Measurements from ENCODE around the gene ZHX3.
"Not testable (repeated sequence)": the region's sequence is repeated elsewhere in the genome, so short reads cannot be mapped to it uniquely, and the experiment has no call there.

The ZHX3 gene

GRCh38 chr20:41334036-41334435 is 16.5 kb upstream of the ZHX3 start:
- DNase-seq (ENCODE audit: low spot score): no peak

DNA sequence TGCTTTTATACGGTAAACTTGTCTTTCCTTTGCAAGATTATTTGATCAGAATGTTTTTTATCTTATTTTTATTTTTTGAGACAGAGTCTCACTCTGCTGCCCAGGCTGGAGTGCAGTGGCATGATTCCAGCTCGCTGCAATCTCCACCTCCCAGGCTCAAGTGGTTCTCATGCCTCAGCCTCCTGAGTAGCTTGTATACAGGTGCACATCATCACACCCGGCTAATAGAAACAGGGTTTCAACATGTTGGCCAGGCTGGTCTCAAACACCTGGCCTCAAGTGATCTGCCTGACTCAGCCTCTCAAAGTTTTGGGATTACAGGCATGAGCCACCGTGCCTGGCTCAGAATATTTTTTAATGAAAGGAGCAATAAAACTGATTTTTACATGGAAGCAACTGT is 14.2 kb upstream of the ZHX3 start:
- DNase-seq (ENCODE audit: low spot score): no peak

GRCh38 chr20:41330941-41331340 is 13.4 kb upstream of the ZHX3 start:
- DNase-seq (ENCODE audit: low spot score): no peak

- no peak for DNase-seq (ENCODE audit: low spot score)
Measured at GRCh38 chr20:41330343-41330720, 12.8 kb upstream of the ZHX3 start.

DNA sequence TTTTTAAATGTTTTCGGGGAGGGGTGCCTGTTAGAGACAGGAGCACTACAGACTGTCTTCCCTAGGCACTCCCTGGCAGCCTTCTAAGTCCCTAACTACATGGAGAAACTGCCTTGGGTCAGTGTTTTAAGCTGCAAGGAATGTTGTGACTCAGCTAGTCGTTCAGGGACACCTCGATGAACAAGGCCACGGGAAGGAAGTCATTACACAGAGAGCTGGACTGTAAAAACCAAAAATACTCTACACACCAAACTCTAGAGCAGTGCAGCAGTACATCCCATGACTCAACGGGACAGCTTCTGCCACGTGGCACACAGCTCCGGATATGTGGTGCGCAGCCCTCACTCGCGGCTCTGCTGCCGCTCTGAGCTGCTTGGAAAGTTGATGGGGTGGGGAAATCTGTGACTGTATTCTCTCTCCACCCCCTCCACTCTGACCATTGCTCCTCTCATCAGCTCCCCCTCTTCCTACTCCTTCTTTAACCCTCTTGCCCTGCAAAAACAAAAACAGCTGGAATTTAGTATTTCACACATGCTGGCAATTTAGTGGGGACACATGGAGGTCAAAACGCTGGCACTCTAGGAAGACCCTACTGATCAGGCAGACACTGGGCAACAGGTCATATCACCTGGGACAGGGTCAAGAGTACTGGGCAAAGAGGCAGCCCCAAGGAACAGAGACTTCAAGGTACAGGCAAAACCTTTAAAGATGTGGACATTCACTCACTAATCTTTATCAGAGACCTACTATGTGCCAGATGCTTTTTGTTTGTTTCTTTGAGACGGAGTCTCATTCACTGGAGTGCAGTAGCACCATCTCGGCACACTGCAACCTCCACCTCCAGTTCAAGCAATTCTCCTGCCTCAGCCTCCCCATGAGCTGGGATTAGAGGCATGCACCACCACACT is 12.2 kb upstream of the ZHX3 start:
- peak; percentile 90 for DNase-seq (ENCODE audit: low spot score)

- no peak for DNase-seq (ENCODE audit: low spot score)
Measured at GRCh38 chr20:41327178-41327577, 9.6 kb upstream of the ZHX3 start.

- no peak for DNase-seq (ENCODE audit: low spot score)
Measured at GRCh38 chr20:41320976-41321375, 3.4 kb upstream of the ZHX3 start.

DNA sequence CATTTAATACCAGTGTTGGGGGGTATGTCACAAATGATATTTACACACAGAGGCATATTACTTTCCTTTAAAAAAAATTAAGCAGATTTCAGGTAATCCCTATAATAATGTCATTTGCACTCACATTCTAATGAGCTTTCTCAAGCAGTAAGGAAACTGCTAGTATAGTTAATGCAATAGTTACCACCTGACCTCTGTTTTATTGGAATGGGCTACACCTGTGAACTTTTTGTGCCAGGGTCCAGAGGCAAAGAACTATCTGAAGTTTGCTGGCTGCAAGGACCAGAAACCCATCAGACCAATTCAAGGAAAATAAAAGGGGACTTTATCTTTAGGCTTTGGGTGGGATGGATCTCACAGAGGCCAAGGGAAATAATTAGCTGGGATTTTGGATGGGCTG is 2.9 kb upstream of the ZHX3 start:
- no peak for DNase-seq (ENCODE audit: low spot score)

- DNase-seq (ENCODE audit: low spot score): no peak
Measured at GRCh38 chr20:41318271-41318649, 729 bp upstream of the ZHX3 start.

- DNase-seq (ENCODE audit: low spot score): peak; percentile 86
Measured at GRCh38 chr20:41316602-41317545, 657 bp downstream of the ZHX3 start.

- no peak for DNase-seq (ENCODE audit: low spot score)
Measured at GRCh38 chr20:41316051-41316450, 1.5 kb downstream of the ZHX3 start.

- DNase-seq (ENCODE audit: low spot score): no peak
Measured at GRCh38 chr20:41314386-41314785, 3.1 kb downstream of the ZHX3 start.

DNA sequence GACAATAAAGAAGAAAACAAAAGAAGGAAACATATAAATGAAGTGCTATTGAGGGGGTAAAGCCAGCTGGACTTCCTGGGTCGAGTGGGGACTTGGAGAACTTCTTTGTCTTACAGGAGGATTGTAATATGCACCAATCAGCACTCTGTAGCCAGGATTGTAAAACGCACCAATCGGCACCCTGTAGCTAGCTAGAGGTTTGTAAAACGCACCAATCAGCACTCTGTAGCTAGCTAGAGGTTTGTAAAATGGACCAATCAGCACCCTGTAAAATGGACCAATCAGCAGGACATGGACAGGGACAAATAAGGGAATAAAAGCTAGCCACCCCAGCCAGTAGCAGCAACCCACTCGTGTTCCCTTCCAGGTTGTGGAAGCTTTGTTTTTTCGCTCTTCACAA is 5.5 kb downstream of the ZHX3 start:
- not testable (repeated sequence) for DNase-seq (ENCODE audit: low spot score)

DNA sequence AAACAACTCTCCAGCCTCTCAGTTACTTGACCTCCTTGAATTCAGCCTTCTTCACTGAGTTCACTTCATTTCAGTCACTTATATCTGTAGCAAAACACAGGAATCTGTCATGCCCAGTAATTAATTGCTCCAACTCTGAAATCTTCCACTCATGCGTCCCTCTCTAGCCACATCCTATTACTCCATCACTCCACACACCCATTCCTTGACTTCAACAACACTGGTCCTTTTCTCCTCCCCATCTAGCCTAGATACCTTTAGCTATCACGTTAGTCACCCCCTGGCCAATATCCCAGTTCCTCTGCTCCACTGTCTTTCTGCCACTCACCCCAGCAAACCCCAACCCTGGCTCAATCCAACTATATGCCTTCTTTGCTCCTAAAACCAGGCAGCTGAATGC is 7.7 kb downstream of the ZHX3 start:
- peak; percentile 46 for DNase-seq (ENCODE audit: low spot score)

GRCh38 chr20:41308726-41309413 is 8.7 kb downstream of the ZHX3 start:
- DNase-seq (ENCODE audit: low spot score): no peak

DNA sequence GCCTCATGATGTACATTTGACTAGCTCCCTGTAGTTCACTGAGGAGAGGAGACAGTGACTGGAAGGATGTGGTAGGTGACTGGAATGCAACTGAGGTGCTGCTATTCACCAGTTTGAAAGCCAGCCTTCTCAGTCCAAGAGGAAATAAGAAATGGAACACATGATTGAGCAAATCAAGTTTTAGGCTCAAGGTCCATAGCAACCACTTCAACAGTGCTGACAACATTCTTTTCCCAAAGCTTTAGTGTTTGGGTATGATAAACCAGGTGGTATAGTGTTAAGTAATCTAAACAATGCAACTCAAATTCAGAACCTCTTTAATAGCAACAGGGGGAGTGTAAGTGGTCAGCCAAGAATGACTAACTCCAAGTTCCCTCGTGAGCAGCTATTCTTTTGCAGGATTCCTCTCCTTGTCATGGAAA is 9.2 kb downstream of the ZHX3 start:
- DNase-seq (ENCODE audit: low spot score): peak; percentile 65

DNA sequence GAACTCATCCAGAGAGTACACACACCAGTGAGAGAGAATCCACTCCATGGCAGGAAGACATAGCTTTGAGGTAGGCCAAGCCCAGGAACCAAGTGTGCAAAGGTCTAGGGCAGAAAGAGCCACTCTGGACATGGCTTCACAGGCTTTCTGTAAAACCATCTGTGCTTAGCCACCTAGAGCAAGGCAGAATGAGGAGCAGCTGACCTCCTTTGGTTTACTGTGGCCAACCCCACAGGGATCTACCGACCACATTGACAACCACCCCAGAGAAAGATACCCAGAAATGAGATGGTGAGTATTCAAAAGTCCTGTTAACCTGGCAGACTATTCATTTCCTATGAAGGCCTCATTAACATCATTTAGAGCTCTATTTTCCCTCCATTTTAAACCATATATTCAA is 10.5 kb downstream of the ZHX3 start:
- DNase-seq (ENCODE audit: low spot score): no peak

GRCh38 chr20:41306061-41306727 is 11.3 kb downstream of the ZHX3 start:
- DNase-seq (ENCODE audit: low spot score): no peak

- DNase-seq (ENCODE audit: low spot score): no peak
Measured at GRCh38 chr20:41304424-41305079, 13.0 kb downstream of the ZHX3 start.

- DNase-seq (ENCODE audit: low spot score): no peak
Measured at GRCh38 chr20:41304002-41304401, 13.5 kb downstream of the ZHX3 start.

DNA sequence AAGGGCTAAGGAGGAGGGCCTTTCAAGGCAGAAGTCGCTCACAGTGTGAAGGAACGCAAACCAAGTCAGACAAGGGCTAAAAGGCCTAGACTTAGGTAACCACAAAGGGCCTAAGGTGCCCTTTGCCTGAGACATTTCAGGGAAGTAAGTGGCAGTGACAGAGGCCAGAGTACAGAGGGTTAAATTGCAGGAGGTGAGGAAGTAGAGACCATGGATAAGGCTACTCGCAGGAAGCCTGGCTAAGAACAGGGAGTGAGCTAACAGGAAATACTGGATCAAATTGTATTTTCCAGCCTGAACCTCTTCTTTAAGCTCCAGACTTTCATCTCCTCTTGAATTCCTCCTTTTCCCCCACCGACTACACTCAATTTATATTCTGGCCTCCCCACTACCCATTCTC is 16.6 kb downstream of the ZHX3 start:
- no peak for DNase-seq (ENCODE audit: low spot score)

Data from hepatic stellate cell (primary cell).